IMR-90 (cell line): Measurements from ENCODE around the gene TUBA1A. TPM values are rescaled to one million over a fixed set of nuclear protein-coding genes. Genes with fewer than 3 reads are reported as not detected.

Experiments used
- ATAC-seq: fragments of 200-7000 bp; cut with Tn5 transposase; 2 replicates; pipeline ENCODE4 v1.9.1; 2020; ENCODE audit warnings: low read depth, mild to moderate bottlenecking, moderate library complexity
- BruUV-seq: library from RNA; stranded (reverse); fragments of 400-500 nt; replicated peaks from 2 replicates; lab custom pipeline; 2021; lab: Mats Ljungman, UMichigan
- CTCF ChIA-PET: fragments of 300-600 bp; formaldehyde crosslinking; extraction: SDS; loops from one replicate; lab custom pipeline; 2021; ENCODE audit warnings: antibody characterized with exemption; lab: Yijun Ruan, JAX
- POLR2A ChIA-PET: fragments of 300-600 bp; sonication (Branson Sonifier 250); formaldehyde crosslinking; loops from one replicate; lab custom pipeline; 2022; ENCODE audit warnings: antibody characterized with exemption; ENCODE audit not compliant: unreplicated experiment; lab: Charles Lee
- DNase-seq: peaks from one replicate; pipeline ENCODE4 v3.0.0; 2013
- H2AFZ ChIP-seq: replicated peaks from 2 replicates; pipeline ENCODE3; 2013; ENCODE audit warnings: low read length, mild to moderate bottlenecking; ENCODE audit not compliant: poor library complexity
- H2AK5ac ChIP-seq: 2 replicates; pipeline ENCODE4 v1.6.1; 2013; ENCODE audit warnings: low read depth, low read length, inconsistent platforms
- H2AK9ac ChIP-seq: replicated peaks from 2 replicates; pipeline ENCODE3; 2013; ENCODE audit warnings: mild to moderate bottlenecking, low read depth, low read length, moderate library complexity; ENCODE audit not compliant: poor library complexity
- H2BK120ac ChIP-seq: 2 replicates; pipeline ENCODE4 v1.6.1; 2013; ENCODE audit warnings: low read depth, low read length, inconsistent platforms
- H2BK15ac ChIP-seq: 3 replicates; pipeline ENCODE4 v1.6.1; 2013; ENCODE audit warnings: low read depth, low read length, inconsistent platforms
- H2BK20ac ChIP-seq: 2 replicates; pipeline ENCODE4 v1.6.1; 2013; ENCODE audit warnings: low read depth, mild to moderate bottlenecking, inconsistent platforms, low read length, moderate library complexity
- H2BK5ac ChIP-seq: 2 replicates; pipeline ENCODE4 v1.6.1; 2013; ENCODE audit warnings: mild to moderate bottlenecking, low read depth, low read length, inconsistent platforms; ENCODE audit not compliant: poor library complexity, severe bottlenecking
- H3K14ac ChIP-seq: replicated peaks from 2 replicates; pipeline ENCODE4 v1.6.1; 2013; ENCODE audit warnings: low read depth, low read length, inconsistent platforms
- H3K18ac ChIP-seq: 2 replicates; pipeline ENCODE4 v1.6.1; 2013; ENCODE audit warnings: low read depth, low read length, control low read depth
- H3K23ac ChIP-seq: 2 replicates; pipeline ENCODE4 v1.6.1; 2013; ENCODE audit warnings: low read depth, low read length, inconsistent platforms
- H3K27ac ChIP-seq: 2 replicates; pipeline ENCODE4 v1.5.1; 2013; ENCODE audit warnings: mild to moderate bottlenecking, control low read depth, low read length; ENCODE audit not compliant: insufficient read depth
- H3K27me3 ChIP-seq: 2 replicates; pipeline ENCODE4 v1.6.1; 2013; ENCODE audit warnings: low read length; ENCODE audit not compliant: control insufficient read depth, insufficient read depth
- H3K36me3 ChIP-seq: 2 replicates; pipeline ENCODE4 v1.6.1; 2013; ENCODE audit warnings: low read length, mixed read lengths; ENCODE audit not compliant: control insufficient read depth, insufficient read depth
- H3K4ac ChIP-seq: 2 replicates; pipeline ENCODE4 v1.6.1; 2013; ENCODE audit warnings: low read depth, low read length, inconsistent platforms
- H3K4me1 ChIP-seq: 2 replicates; pipeline ENCODE4 v1.6.1; 2013; ENCODE audit warnings: low read length, mixed read lengths; ENCODE audit not compliant: control insufficient read depth, insufficient read depth
- H3K4me2 ChIP-seq: 2 replicates; pipeline ENCODE4 v1.6.1; 2013; ENCODE audit warnings: low read depth, mild to moderate bottlenecking, control low read depth, low read length, moderate library complexity
- H3K4me3 ChIP-seq: 2 replicates; pipeline ENCODE4 v1.5.1; 2013; ENCODE audit warnings: low read depth, mild to moderate bottlenecking, control low read depth, low read length, moderate library complexity; ENCODE audit not compliant: insufficient read depth
- H3K56ac ChIP-seq: 2 replicates; pipeline ENCODE4 v1.6.1; 2013; ENCODE audit warnings: low read length, inconsistent platforms; ENCODE audit not compliant: insufficient read depth; ENCODE audit errors: extremely low read depth
- H3K79me1 ChIP-seq, 2 experiments: 2 replicates each; pipeline ENCODE4 v1.6.1; 2013; ENCODE audit warnings: low read length in 2 of 2, inconsistent platforms in 1 of 2, low read depth in 1 of 2
- H3K9ac ChIP-seq: 2 replicates; pipeline ENCODE4 v1.6.1; 2013; ENCODE audit warnings: low read depth, low read length, control low read depth
- H3K9me1 ChIP-seq: 2 replicates; pipeline ENCODE4 v1.6.1; 2013; ENCODE audit warnings: low read length, inconsistent platforms; ENCODE audit not compliant: insufficient read depth
- H3K9me3 ChIP-seq: 2 replicates; pipeline ENCODE4 v1.6.1; 2013; ENCODE audit warnings: low read length; ENCODE audit not compliant: control insufficient read depth, insufficient read depth
- H4K20me1 ChIP-seq: 2 replicates; pipeline ENCODE4 v1.6.1; 2013; ENCODE audit warnings: low read length, inconsistent platforms; ENCODE audit not compliant: insufficient read depth
- H4K5ac ChIP-seq: 2 replicates; pipeline ENCODE4 v1.6.1; 2013; ENCODE audit warnings: mild to moderate bottlenecking, low read depth, low read length, control low read depth
- H4K8ac ChIP-seq, 2 experiments: 2 replicates each; pipeline ENCODE4 v1.6.1; 2013; ENCODE audit warnings: low read depth in 2 of 2, low read length in 2 of 2, control low read depth in 1 of 2, inconsistent platforms in 1 of 2
- H4K91ac ChIP-seq: 2 replicates; pipeline ENCODE4 v1.6.1; 2013; ENCODE audit warnings: low read depth, low read length, inconsistent platforms; ENCODE audit not compliant: insufficient read depth
- BHLHE40 ChIP-seq: fragments of 150-350 bp; IDR thresholded peaks from 2 replicates; pipeline ENCODE4 v1.6.1; 2016; ENCODE audit warnings: mild to moderate bottlenecking, low read depth, low read length
- CEBPB ChIP-seq: IDR thresholded peaks from 2 replicates; pipeline ENCODE4 v1.6.1; 2012; ENCODE audit warnings: low read depth, low read length, improper control_type of control experiment
- CHD1 ChIP-seq: IDR thresholded peaks from 2 replicates; pipeline ENCODE4 v1.6.1; 2012; ENCODE audit warnings: low read depth, low read length, improper control_type of control experiment
- CTCF ChIP-seq: conservative IDR thresholded peaks from 2 replicates; pipeline ENCODE4 v1.5.1; 2012; ENCODE audit warnings: mild to moderate bottlenecking, low read depth, low read length, improper control_type of control experiment
- FOS ChIP-seq: fragments of 150-350 bp; IDR thresholded peaks from 2 replicates; pipeline ENCODE4 v1.6.1; 2016; ENCODE audit warnings: low read depth, low read length
- MAFK ChIP-seq: IDR thresholded peaks from 2 replicates; pipeline ENCODE4 v1.6.1; 2012; ENCODE audit warnings: low read depth, low read length, improper control_type of control experiment
- MAZ ChIP-seq: IDR thresholded peaks from 2 replicates; pipeline ENCODE4 v1.6.1; 2012; ENCODE audit warnings: low read depth, mild to moderate bottlenecking, low read length, improper control_type of control experiment, moderate library complexity, borderline replicate concordance
- NFE2L2 ChIP-seq: fragments of 150-350 bp; IDR thresholded peaks from 2 replicates; pipeline ENCODE4 v1.6.1; 2016; ENCODE audit warnings: low read depth, mild to moderate bottlenecking, low read length
- RAD21 ChIP-seq: IDR thresholded peaks from 2 replicates; pipeline ENCODE4 v1.6.1; 2012; ENCODE audit warnings: low read length, improper control_type of control experiment
- RCOR1 ChIP-seq: IDR thresholded peaks from 2 replicates; pipeline ENCODE4 v1.6.1; 2012; ENCODE audit warnings: mild to moderate bottlenecking, low read length, improper control_type of control experiment; ENCODE audit not compliant: insufficient replicate concordance
- WGBS, 2 experiments: methylation state at CpG; one replicate each; pipeline versions ENCODE4 v1.1.5 to v1.1.7; 2013; ENCODE audit warnings: missing lambda C conversion rate in 2 of 2; ENCODE audit not compliant: insufficient read length in 1 of 2; ENCODE audit errors: extremely low coverage in 2 of 2; 5-methylcytosine and 5-hydroxymethylcytosine counted together
- dilution Hi-C: fragments of 300-500 bp; cut with HindIII; formaldehyde crosslinking; loops from one replicate; pipeline ENCODE4 v1.14.3; 2018; ENCODE audit warnings: low sequenced_read_pairs; ENCODE audit not compliant: unreplicated experiment
- in situ Hi-C: fragments of 300-500 bp; cut with MboI; formaldehyde crosslinking; loops from 3 replicates; pipeline ENCODE4 v1.14.3; 2019; ENCODE audit warnings: low sequenced_read_pairs, inconsistent platforms, mixed read lengths
- intact Hi-C: fragments of 100-400 bp; cut with micrococcal nuclease; formaldehyde crosslinking; loops from 2 replicates; pipeline ENCODE4 v1.10.0; 2022
- polyA plus RNA-seq, 3 experiments: library from polyadenylated mRNA; depleted of rRNA; stranded (reverse); fragments of >200 nt; gene quantifications; 2 replicates each; pipeline ENCODE4 v1.2.3, GENCODE V29; 2012; ENCODE audit warnings: low replicate concordance in 1 of 3
- total RNA-seq: library from RNA; depleted of rRNA; stranded (reverse); fragments of >200 nt; gene quantifications from 2 replicates; pipeline ENCODE4 v1.2.3, GENCODE V29; 2012

The TUBA1A gene
- total and polyA plus RNA-seq, 2 of the 4 experiments (the other 2 are of a cell fraction) = 2,105 to 2,832 TPM

- Histone ChIP-seq H4K20me1 (no peaks in the 10 kb centered on the region), H4K91ac (no peak overlapping the region), H2BK120ac (no peak overlapping the region), H3K27me3 (no peaks in the 10 kb centered on the region), H3K27ac (no peak overlapping the region), H3K9me3 (no peaks in the 10 kb centered on the region), H3K9me1 (no peaks in the 10 kb centered on the region), H2AK5ac (no peak overlapping the region), H2BK20ac (no peak overlapping the region), H3K4ac (no peak overlapping the region), H3K4me1 (no peaks in the 10 kb centered on the region), H3K56ac (no peak overlapping the region), H3K18ac (no peak overlapping the region), H3K9ac (no peak overlapping the region), H2BK15ac (no peak overlapping the region), H4K8ac (no peak overlapping the region), H2AK9ac (no peak overlapping the region), H3K14ac (no peak overlapping the region), H3K4me2 (no peak overlapping the region), H3K79me1 (no peaks in the 10 kb centered on the region), H3K23ac (no peak overlapping the region), H2AFZ (no peak overlapping the region), H3K36me3 (no peaks in the 10 kb centered on the region), H4K5ac (no peak overlapping the region), H3K4me3 (no peak overlapping the region), H2BK5ac (no peak overlapping the region)
- WGBS, 2 experiments = no CpG with 5 or more reads among the region's 2 CpGs
- in situ Hi-C loops (no loop called here), intact Hi-C loops (no loop called here), dilution Hi-C loops (no loop called here)
- no peak for ATAC-seq
- no TSS peak for BruUV-seq
- POLR2A ChIA-PET = no interaction called here
- no peak for DNase-seq
- CTCF ChIA-PET = no interaction called here
- TF ChIP-seq CHD1 = no peak
- no peak for TF ChIP-seq CTCF
- no peak for TF ChIP-seq NFE2L2
- TF ChIP-seq CEBPB = no peak
- no peak for TF ChIP-seq RAD21
- no peak for TF ChIP-seq MAZ
- TF ChIP-seq RCOR1 = no peak
- TF ChIP-seq BHLHE40 = no peak
- TF ChIP-seq FOS = no peak
- no peak for TF ChIP-seq MAFK
Observed at GRCh38 chr12:49147384-49147783, 41.5 kb downstream of the TUBA1A start.
